Measurements from ENCODE around the gene AKAP13.

DNA sequence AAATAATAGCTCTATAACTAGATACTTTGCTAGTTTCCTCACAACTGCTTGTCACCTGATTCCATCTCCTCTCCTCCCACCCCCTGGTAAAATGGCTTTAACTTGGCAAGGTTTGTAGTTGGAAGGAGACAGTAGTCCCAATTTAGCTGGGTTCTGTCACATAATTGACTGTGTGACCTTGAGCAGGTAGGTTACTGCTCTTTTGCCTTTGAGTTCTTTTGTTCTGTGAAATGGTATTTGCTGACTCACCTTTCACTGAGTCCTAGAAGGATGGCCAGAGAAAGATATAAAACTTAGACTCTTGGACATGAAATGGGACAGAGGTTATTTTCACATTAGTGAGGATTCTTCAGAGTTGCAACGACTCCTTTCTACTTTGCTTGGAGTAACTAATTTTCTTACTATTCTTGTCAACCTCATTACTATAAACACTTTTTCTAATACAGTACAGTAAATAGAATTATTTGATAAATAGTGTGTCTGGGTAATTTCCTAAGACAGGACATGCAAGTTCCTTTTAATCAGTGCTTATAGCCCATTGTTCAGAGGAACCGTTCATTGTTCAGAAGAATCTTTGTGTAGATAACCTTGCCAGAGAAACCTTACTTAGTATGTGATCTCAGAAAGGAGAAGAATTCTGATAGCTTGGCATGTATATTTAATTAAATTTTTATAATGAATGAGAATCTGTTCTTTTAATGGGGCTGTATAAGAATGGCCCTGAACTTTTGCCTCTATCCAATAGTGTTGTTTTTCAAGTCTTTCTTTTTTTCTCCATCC, 14.3 kb downstream of the AKAP13 start:
- TF ChIP-seq POLR2A (IDR thresholded peaks at IDR 0.05), result no peak
- TF ChIP-seq, protein P1, sequence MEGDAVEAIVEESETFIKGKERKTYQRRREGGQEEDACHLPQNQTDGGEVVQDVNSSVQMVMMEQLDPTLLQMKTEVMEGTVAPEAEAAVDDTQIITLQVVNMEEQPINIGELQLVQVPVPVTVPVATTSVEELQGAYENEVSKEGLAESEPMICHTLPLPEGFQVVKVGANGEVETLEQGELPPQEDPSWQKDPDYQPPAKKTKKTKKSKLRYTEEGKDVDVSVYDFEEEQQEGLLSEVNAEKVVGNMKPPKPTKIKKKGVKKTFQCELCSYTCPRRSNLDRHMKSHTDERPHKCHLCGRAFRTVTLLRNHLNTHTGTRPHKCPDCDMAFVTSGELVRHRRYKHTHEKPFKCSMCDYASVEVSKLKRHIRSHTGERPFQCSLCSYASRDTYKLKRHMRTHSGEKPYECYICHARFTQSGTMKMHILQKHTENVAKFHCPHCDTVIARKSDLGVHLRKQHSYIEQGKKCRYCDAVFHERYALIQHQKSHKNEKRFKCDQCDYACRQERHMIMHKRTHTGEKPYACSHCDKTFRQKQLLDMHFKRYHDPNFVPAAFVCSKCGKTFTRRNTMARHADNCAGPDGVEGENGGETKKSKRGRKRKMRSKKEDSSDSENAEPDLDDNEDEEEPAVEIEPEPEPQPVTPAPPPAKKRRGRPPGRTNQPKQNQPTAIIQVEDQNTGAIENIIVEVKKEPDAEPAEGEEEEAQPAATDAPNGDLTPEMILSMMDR (IDR thresholded peaks at IDR 0.05), result no peak
